NT2/D1 (cell line): ENCODE results near the gene PNPLA4.

Experiments used
- SUZ12 ChIP-seq: IDR thresholded peaks from 2 replicates; pipeline ENCODE4 v1.6.1; 2011; ENCODE audit not compliant: insufficient read length, insufficient read depth; ENCODE audit errors: extremely low read depth
- YY1 ChIP-seq: IDR thresholded peaks from 2 replicates; pipeline ENCODE4 v1.6.1; 2011; ENCODE audit not compliant: insufficient read length, insufficient read depth

GRCh38 chrX:7926914-7927258, 327 bp downstream of the PNPLA4 start:
- TF ChIP-seq YY1: no peak
- TF ChIP-seq SUZ12: no peak
